SIG-M5 (cell line): ENCODE results near the gene AP1G2.
"Not testable (repeated sequence)": the region's sequence is repeated elsewhere in the genome, so short reads cannot be mapped to it uniquely, and the experiment has no call there.

Experiments used
- DNase-seq: peaks from one replicate; lab custom pipeline; 2025; lab: John Stamatoyannopoulos, UW

Gene AP1G2

GRCh38 chr14:23594191-23594590, 26.6 kb upstream of the AP1G2 start:
- DNase-seq, result not testable (repeated sequence)

- no peak for DNase-seq
Measured at GRCh38 chr14:23590198-23590597, 22.6 kb upstream of the AP1G2 start.

GRCh38 chr14:23589606-23590005, 22.0 kb upstream of the AP1G2 start:
- DNase-seq, result no peak

- no peak for DNase-seq
Measured at GRCh38 chr14:23588884-23589598, 21.4 kb upstream of the AP1G2 start.

- DNase-seq, result not testable (repeated sequence)
Measured at GRCh38 chr14:23584527-23585203, 17.1 kb upstream of the AP1G2 start.

GRCh38 chr14:23583761-23584526, 16.4 kb upstream of the AP1G2 start:
- not testable (repeated sequence) for DNase-seq

GRCh38 chr14:23582906-23583760, 15.5 kb upstream of the AP1G2 start:
- no peak for DNase-seq

GRCh38 chr14:23580948-23581281, 13.3 kb upstream of the AP1G2 start:
- no peak for DNase-seq

- no peak for DNase-seq
Measured at GRCh38 chr14:23580152-23580926, 12.7 kb upstream of the AP1G2 start.

- DNase-seq, result no peak
Measured at GRCh38 chr14:23579739-23580138, 12.1 kb upstream of the AP1G2 start.

- DNase-seq, result no peak
Measured at GRCh38 chr14:23579311-23579630, 11.7 kb upstream of the AP1G2 start.

- DNase-seq, result no peak
Measured at GRCh38 chr14:23578560-23579310, 11.1 kb upstream of the AP1G2 start, which contains the start of gene JPH4. Gene JPH4, minus strand, starts transcription at chr14:23578790. Its CDS starts 1,337 bp downstream, at chr14:23577453.

- DNase-seq, result no peak
Measured at GRCh38 chr14:23577710-23578392, 10.3 kb upstream of the AP1G2 start.

GRCh38 chr14:23577004-23577681, 9.6 kb upstream of the AP1G2 start:
- no peak for DNase-seq

GRCh38 chr14:23573384-23574015, 5.9 kb upstream of the AP1G2 start:
- no peak for DNase-seq

- DNase-seq, result no peak
Measured at GRCh38 chr14:23572836-23573235, 5.2 kb upstream of the AP1G2 start.

- DNase-seq, result no peak
Measured at GRCh38 chr14:23572524-23572828, 4.9 kb upstream of the AP1G2 start.

GRCh38 chr14:23571701-23572523, 4.3 kb upstream of the AP1G2 start:
- no peak for DNase-seq
